Measurements from ENCODE around the gene ALPG. TPM values are rescaled to one million over a fixed set of nuclear protein-coding genes. Genes with fewer than 3 reads are reported as not detected.
"Not testable (repeated sequence)": the region's sequence is repeated elsewhere in the genome, so short reads cannot be mapped to it uniquely, and the experiment has no call there.

The ALPG gene
- total RNA-seq, 1 experiment from 2014 or later: not detected

DNA sequence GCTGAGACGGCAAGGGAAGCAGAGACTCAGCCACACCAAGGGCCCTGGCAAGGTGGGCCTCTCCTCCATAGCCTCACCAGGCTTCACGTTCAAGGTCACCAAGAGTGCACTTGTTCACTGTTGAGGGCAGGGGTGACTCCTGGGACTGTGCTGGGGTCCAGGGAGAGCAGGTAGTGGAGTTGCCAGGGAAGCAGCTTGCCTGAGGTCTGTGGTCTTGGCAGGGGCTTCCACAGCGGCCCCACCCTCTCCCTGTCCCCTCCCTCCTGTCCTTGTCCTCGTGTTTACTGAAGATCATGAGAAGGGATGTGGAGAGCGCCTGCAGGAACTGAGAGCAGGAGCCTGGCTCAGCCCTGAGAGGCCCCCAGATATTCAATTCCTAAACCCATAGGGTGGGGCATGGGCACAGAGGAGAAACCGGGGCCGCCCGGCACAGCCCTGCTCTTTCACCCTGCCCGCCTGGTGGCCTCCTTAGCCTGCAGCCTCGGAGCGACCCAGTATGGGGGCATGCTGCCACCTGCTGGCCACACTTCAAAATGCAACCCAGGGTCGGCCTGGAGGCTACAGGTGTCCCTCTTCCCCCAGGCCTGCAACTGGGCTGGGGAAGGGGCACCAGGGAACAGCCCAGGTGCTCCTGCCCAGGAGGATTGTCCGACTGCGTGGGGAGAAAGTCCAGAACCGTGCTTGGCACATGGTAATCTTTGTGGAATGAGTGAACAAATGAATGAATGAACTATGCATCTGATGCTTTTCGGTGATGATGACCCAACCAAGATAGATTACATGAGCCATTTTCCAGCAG is 33.8 kb downstream of the ALPG start:
- CTCF ChIA-PET: interaction anchor here (1.7 kb wide), 1 partner anchor 111 kb away, joined by 5 read pairs; no protein-coding TSS in a partner anchor

DNA sequence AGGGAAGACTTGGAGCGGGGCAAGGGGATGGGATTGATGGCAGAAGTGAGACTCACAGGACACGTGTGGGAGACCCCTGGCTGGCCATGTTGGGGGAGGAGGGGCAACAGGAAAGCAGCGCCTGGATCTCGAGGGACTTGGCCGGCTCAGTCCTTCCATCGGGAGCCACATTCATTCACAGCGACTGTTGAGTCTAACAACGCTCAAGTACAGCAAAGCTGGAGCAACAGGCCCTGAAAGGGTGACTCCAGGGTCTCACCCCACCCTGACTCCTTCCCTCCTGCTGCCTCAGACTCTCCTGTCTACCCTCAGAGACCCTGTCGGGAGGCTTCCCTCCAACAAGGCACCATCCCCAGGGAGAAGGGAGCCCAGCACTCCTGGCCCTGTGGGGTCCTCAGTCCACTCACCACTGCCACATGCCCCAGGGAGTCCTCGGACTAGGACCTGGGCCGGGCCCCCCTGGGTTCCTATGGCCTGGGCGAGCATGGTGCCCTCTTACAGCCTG is 34.6 kb downstream of the ALPG start:
- Histone ChIP-seq H3K36me3 (ENCODE audit: insufficient read depth, low read length, poor library complexity, severe bottlenecking) (no peaks in the 10 kb centered on the region), H3K4me1 (ENCODE audit: insufficient read depth, low read length, poor library complexity, severe bottlenecking) (no peaks in the 10 kb centered on the region), H3K27me3 (replicated peaks; ENCODE audit: insufficient read depth, low read depth, low read length, poor library complexity) (no peaks in the 10 kb centered on the region), H3K4me3 (ENCODE audit: low read depth, low read length, poor library complexity, severe bottlenecking) (no peak overlapping the region), H3K27ac (ENCODE audit: low read depth, low read length, poor library complexity, severe bottlenecking) (no peak overlapping the region), H3K9me3 (ENCODE audit: low read depth, low read length, poor library complexity, severe bottlenecking) (no peaks in the 10 kb centered on the region)
- CTCF ChIA-PET: interaction anchor here (1.7 kb wide), 1 partner anchor 112 kb away, joined by 5 read pairs; no protein-coding TSS in a partner anchor
- TF ChIP-seq EZH2 (IDR thresholded peaks at IDR 0.05; ENCODE audit: borderline replicate concordance, low read depth, low read length, poor library complexity, severe bottlenecking): no peak
- TF ChIP-seq, protein P1, sequence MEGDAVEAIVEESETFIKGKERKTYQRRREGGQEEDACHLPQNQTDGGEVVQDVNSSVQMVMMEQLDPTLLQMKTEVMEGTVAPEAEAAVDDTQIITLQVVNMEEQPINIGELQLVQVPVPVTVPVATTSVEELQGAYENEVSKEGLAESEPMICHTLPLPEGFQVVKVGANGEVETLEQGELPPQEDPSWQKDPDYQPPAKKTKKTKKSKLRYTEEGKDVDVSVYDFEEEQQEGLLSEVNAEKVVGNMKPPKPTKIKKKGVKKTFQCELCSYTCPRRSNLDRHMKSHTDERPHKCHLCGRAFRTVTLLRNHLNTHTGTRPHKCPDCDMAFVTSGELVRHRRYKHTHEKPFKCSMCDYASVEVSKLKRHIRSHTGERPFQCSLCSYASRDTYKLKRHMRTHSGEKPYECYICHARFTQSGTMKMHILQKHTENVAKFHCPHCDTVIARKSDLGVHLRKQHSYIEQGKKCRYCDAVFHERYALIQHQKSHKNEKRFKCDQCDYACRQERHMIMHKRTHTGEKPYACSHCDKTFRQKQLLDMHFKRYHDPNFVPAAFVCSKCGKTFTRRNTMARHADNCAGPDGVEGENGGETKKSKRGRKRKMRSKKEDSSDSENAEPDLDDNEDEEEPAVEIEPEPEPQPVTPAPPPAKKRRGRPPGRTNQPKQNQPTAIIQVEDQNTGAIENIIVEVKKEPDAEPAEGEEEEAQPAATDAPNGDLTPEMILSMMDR (conservative IDR thresholded peaks at IDR 0.05; ENCODE audit: low read depth, low read length): no peak
- DNase-seq (ENCODE audit: low spot score): no peak
- POLR2A ChIA-PET (ENCODE audit: low non-redundant PET): no interaction called here
- intact Hi-C loops (cut with micrococcal nuclease; ENCODE audit: unreplicated experiment): loop anchor here (5.0 kb wide), 3 partner anchors 104 to 589 kb away; no protein-coding TSS in a partner anchor
- no TSS peak for BruUV-seq (replicated peaks)

More for the DNA sequence above, 33.8 kb downstream of the ALPG start:
- peak; percentile 78 for DNase-seq (ENCODE audit: low spot score)
- H3K36me3 ChIP-seq (ENCODE audit: insufficient read depth, low read length, poor library complexity, severe bottlenecking); H3K27ac ChIP-seq (ENCODE audit: low read depth, low read length, poor library complexity, severe bottlenecking); H3K4me1 ChIP-seq (ENCODE audit: insufficient read depth, low read length, poor library complexity, severe bottlenecking); POLR2A ChIA-PET (ENCODE audit: low non-redundant PET); H3K27me3 ChIP-seq (replicated peaks; ENCODE audit: insufficient read depth, low read depth, low read length, poor library complexity); H3K4me3 ChIP-seq (ENCODE audit: low read depth, low read length, poor library complexity, severe bottlenecking); H3K9me3 ChIP-seq (ENCODE audit: low read depth, low read length, poor library complexity, severe bottlenecking); BruUV-seq (replicated peaks): not testable (repeated sequence)
- TF ChIP-seq, protein P1 (conservative IDR thresholded peaks at IDR 0.05; ENCODE audit: low read depth, low read length): peak; percentile 82
- intact Hi-C loops (cut with micrococcal nuclease; ENCODE audit: unreplicated experiment): loop anchor here (5.0 kb wide), 3 partner anchors 103 to 588 kb away; no protein-coding TSS in a partner anchor

DNA sequence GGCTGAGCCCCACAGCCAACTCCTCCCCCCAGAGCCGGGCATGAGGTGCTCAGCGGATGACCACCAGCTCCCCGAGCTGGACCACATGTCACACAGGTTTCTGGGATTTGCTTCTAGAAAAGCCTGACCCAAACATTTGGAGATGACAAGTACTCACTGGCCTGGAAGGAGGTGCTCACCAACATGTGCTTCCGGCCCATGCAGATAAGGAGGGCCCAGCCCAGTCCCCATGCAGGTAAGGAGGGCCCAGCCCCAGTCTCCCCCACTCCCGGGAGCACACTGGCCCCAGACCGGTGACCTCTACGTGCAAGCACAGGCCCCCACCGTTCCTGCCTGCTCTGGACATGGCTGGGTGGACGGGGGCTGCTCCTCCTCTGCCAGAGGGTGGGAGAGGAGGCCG is 35.3 kb downstream of the ALPG start:
- H3K36me3 ChIP-seq (ENCODE audit: insufficient read depth, low read length, poor library complexity, severe bottlenecking); H3K27ac ChIP-seq (ENCODE audit: low read depth, low read length, poor library complexity, severe bottlenecking); H3K4me1 ChIP-seq (ENCODE audit: insufficient read depth, low read length, poor library complexity, severe bottlenecking); POLR2A ChIA-PET (ENCODE audit: low non-redundant PET); H3K9me3 ChIP-seq (ENCODE audit: low read depth, low read length, poor library complexity, severe bottlenecking); H3K27me3 ChIP-seq (replicated peaks; ENCODE audit: insufficient read depth, low read depth, low read length, poor library complexity); DNase-seq (ENCODE audit: low spot score); H3K4me3 ChIP-seq (ENCODE audit: low read depth, low read length, poor library complexity, severe bottlenecking); BruUV-seq (replicated peaks): not testable (repeated sequence)
- intact Hi-C loops (cut with micrococcal nuclease; ENCODE audit: unreplicated experiment): loop anchor here (5.0 kb wide), 3 partner anchors 105 to 590 kb away; no protein-coding TSS in a partner anchor
- CTCF ChIA-PET: interaction anchor here (1.7 kb wide), 1 partner anchor 112 kb away, joined by 5 read pairs; no protein-coding TSS in a partner anchor

GRCh38 chr2:232442431-232442830 is 35.8 kb downstream of the ALPG start:
- H3K36me3 ChIP-seq (ENCODE audit: insufficient read depth, low read length, poor library complexity, severe bottlenecking); BruUV-seq (replicated peaks); H3K27me3 ChIP-seq (replicated peaks; ENCODE audit: insufficient read depth, low read depth, low read length, poor library complexity); POLR2A ChIA-PET (ENCODE audit: low non-redundant PET); H3K4me3 ChIP-seq (ENCODE audit: low read depth, low read length, poor library complexity, severe bottlenecking); H3K4me1 ChIP-seq (ENCODE audit: insufficient read depth, low read length, poor library complexity, severe bottlenecking); H3K9me3 ChIP-seq (ENCODE audit: low read depth, low read length, poor library complexity, severe bottlenecking); DNase-seq (ENCODE audit: low spot score); CTCF ChIA-PET; H3K27ac ChIP-seq (ENCODE audit: low read depth, low read length, poor library complexity, severe bottlenecking): not testable (repeated sequence)
- intact Hi-C loops (cut with micrococcal nuclease; ENCODE audit: unreplicated experiment): loop anchor here (5.0 kb wide), 3 partner anchors 105 to 590 kb away; no protein-coding TSS in a partner anchor

DNA sequence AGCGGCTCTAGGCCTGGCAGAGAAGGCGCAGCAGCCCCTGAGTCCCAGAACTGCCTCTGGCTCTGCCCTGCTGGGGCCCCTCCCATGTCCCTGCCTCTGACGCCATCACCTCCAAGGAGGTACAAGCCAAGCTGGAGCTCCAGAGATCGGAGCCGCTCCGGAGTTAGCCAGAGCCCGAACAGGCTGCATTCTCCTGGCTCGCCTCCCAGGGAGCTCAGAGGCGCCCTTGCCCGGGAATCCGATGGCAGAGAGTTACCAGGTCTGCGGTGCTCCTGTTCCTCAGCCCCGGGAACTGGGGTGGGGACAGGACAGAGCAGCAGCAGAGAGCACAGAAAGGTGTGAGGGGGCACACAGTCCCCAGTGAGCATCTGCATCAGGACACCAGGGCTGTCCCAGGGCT is 36.4 kb downstream of the ALPG start:
- CTCF ChIA-PET; H3K4me3 ChIP-seq (ENCODE audit: low read depth, low read length, poor library complexity, severe bottlenecking); H3K27me3 ChIP-seq (replicated peaks; ENCODE audit: insufficient read depth, low read depth, low read length, poor library complexity); H3K27ac ChIP-seq (ENCODE audit: low read depth, low read length, poor library complexity, severe bottlenecking); DNase-seq (ENCODE audit: low spot score); POLR2A ChIA-PET (ENCODE audit: low non-redundant PET); H3K4me1 ChIP-seq (ENCODE audit: insufficient read depth, low read length, poor library complexity, severe bottlenecking); BruUV-seq (replicated peaks); H3K36me3 ChIP-seq (ENCODE audit: insufficient read depth, low read length, poor library complexity, severe bottlenecking); H3K9me3 ChIP-seq (ENCODE audit: low read depth, low read length, poor library complexity, severe bottlenecking): not testable (repeated sequence)
- intact Hi-C loops (cut with micrococcal nuclease; ENCODE audit: unreplicated experiment): loop anchor here (5.0 kb wide), 3 partner anchors 106 to 591 kb away; no protein-coding TSS in a partner anchor
